ENCODE data around the gene LIPF.
"Not testable (repeated sequence)": the region's sequence is repeated elsewhere in the genome, so short reads cannot be mapped to it uniquely, and the experiment has no call there.

The LIPF gene

DNA sequence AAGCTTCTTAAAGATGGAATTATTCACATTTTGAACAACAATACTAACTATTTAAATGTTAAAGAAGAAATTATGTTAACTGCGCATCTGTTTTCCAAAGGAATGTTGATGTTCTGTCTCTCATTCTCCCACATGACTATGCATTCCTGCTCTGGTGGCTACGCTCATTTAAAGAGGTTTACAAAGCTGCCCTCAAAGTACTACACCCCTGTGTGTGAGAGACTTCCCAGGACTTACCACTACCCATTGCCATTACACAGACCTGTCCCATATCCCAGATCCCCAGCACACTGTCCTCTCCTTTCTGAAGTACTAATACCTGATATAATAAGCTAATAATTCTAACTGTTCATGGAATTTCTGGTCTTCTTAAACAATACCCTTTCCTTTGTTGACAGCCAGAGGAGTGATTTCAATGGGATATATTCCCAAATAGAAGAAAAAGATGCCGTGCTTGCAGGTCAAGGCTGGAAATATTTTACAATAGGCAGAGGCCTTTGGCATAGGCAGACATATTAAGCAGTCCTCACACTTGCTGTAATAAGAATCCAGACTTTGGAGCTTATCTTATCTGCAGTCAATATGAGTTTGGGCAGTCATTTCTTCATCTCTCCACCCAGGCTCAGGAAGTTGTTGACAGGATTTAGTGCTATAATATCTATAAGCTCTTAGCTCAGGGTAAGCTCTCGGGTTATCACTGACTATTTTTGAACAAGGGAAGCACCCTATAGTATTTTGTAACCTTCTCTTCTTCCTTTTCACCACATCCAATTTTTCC is 12.2 kb downstream of the LIPF start:
- no peak for DNase-seq

DNA sequence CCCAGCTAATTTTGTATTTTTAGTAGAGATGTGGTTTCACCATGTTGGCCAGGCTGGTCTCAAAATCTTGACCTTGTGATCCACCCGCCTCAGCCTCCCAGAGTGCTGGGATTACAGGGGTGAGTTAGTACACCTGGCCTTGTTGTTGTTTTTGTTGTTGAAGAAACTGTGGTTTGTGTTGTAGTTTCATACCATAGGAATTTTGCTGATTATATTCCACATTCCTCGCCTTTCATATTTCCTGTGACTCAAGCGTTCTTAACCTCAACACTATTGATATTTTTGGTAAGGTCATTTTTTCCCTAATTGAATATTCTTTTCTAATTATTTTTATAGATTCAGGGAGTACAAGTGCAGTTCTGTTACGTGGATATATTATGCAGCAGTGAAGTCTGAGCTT is 16.7 kb downstream of the LIPF start:
- no peak for DNase-seq

DNA sequence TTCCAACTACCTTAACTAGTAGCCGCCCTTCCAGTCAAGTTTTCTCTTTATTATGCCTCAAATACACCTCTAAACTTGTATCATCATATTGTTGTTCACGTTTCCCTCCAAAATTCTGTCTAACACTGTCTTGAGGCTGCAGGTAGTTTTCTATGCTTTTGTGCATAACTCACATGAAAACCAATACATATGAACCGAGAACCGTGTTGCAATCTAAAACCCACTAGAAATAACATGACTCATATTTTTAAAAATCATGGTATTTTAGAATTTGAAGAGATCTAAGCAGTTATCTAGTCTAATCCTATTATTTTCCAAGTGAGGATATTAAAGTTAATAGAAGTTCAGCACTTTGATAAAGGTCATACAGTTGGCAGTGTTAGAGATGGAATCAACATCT is 18.2 kb downstream of the LIPF start:
- DNase-seq, result no peak

DNA sequence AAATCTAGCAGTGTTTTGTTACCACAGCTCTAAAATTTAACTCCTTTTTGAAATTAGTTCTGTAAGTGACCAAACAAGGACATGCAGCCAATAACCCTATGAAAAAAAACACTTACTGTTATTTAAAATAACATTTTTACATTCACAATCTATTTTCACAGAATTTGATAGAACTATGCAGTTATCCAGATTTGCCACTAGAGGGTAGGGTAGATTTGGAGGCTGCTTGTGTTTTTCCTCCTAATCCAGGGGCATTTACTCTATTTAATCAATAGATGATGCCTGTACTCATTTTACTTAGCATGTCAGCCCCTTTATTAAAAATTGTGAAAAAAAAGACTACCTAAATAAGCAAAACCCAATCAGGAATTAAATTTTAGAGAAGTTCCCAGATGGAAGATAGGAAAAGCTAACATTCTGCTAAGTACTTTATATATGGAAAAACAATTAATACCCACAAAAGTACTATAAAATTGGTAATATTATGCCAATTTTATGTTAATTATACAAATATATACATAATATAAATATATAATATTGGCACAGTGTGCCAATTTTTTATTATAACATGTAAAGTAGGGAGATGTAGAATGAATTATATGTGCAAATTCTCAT is 23.7 kb downstream of the LIPF start:
- no peak for DNase-seq

DNA sequence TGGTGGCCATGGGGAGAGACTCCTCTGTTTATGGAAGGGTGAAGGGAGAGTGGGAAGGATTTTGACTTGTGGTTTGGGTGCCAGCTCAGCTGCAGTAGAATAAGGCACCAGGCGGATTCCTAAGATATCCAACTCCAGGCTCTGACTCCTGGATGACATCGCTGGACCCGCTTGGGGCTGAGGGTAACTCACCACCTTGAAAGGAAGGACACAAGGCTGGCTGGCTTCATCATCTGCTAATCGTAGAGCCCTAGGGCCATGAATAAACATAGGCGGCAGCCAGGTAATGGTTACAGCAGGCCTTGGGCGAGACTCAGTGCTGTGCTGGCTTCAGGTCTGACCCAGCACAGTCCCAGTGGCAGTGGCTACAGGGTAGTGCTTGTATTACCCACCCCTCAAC is 25.1 kb downstream of the LIPF start:
- no peak for DNase-seq

DNA sequence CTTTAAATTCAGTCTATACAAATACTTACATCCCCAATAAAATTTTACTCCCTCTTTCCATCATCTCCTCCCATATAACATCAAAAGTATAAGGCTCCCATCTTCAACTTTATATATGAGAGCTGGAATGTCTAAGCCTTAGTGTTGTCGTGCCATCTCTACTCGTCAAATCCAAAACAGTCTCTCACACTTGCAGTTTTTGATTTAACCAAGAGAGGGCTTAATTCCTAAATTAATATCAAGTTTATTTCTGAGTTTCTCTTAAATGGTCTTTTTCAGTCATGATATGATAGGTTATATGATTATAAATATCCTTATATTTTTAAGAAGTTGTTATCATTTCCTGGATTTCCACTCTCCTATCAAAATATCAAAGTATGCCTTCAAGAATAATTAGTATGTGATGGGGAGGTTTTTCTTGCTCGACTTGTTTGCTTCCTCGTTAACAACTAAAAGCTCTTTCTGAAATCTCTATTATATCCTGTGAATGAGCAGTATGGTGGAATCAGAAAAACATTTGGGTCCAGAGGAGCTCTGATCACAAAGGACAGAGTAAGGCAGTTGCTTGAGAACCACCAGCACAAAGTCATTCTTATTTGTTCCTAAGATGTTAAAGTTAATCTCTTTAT is 29.3 kb downstream of the LIPF start:
- no peak for DNase-seq

DNA sequence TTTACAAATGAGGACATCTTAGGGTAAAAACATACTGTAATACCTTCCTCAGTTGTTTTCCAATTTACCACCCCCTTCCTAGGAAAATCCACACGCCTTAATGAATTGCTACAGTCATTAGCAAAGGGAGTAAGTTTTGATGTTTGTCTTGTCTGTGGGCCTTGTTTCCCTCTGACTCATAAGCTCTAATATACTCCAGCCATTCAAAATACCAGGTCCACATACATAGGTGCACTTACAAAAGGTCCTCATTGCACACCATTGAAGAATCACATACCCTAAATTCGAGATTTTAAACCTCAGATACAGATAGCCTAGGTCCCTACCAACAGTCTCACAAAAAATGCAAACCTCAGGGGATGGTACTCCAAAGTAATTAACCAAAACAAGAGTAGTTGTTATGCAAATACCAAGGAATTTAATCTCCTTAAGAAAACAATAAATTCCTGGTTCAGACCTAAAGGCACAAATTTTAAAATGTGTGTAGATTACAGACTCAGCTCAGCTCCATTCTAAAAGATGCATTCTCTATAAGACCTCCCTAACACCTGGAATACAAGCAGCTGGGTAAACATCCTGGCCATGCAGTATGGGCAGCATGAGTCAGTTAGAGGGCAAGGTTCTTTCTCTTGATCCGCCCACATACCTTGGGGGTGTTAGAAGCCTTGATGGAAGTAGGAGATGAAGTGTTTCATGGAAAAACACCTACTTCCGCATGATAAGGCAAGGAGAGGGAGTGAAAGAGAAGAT is 38.8 kb downstream of the LIPF start:
- no peak for DNase-seq

DNA sequence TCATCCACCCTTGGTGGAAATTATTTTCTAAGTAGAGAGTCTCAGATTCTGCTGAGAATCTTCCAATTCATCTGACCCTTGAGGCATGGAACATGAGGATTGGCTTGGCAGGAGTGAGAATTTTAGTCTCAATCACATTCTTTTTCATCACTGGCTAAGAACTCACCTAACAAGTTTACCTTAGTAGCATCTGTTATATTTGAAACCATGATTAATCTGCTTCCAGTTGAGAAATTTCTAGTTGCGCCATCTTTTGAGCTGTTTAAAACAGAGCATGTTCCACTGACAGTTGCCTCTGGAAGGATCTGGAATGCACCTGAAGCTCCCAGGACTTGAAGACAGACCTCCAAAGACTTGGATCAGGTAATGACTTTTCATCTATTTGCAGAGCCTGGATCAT is 41.7 kb downstream of the LIPF start, which contains the start of gene LIPK:
Gene LIPK (plus strand): TSS at position 292 of the 400 bp plus-strand sequence. CDS start 18,295 bp downstream, outside the sequence.
- no peak for DNase-seq

DNA sequence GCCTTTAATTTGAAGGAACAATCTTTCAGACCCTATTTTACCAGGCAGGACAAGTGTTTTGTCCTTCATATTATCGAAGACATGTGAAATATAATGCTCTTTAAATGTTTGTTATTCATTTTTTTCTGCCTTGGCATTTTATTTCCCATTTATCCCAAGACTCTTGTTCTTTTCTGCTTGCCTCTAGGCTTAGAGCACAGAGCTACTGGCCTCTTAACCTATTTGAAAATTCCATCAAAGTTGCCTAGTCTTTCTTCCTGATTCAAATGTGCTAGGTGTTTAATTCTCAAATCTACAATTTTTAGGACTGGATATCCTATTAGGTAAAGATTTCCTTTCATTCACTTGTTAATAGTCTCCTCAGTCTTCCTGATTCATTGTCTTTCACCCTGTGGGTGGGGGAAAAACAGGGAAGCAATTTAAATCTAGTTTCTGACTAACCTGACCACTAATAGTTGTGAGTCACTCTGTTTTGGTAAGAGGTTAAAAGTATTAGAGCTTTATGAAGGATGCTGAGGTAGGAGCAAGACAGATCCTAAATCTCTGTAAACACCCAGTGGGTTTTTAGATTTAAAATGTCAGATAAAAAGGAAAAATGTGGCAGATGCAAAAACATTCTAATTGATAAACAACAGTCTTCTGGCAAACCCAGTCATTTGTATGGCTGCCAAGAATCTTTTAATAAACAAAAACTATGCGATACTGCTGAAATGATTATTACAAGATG is 43.4 kb downstream of the LIPF start:
- DNase-seq, result no peak

DNA sequence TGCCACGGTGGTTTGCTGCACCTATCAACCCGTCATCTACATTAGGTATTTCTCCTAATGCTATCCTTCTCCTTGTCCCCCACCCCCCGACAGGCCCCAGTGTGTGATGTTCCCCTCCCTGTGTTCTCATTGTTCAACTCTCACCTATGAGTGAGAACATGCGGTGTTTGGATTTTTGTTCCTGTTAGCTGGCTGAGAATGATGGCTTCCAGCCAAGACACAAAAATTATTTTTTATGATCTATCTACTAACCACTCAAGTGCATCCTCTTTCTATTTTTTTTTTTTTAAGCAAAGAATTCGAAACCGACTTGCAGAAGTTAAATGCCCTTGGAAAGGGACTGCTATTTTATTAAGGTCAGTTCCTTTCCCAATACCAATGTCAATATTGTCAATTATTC is 45.1 kb downstream of the LIPF start:
- DNase-seq, result not testable (repeated sequence)

DNA sequence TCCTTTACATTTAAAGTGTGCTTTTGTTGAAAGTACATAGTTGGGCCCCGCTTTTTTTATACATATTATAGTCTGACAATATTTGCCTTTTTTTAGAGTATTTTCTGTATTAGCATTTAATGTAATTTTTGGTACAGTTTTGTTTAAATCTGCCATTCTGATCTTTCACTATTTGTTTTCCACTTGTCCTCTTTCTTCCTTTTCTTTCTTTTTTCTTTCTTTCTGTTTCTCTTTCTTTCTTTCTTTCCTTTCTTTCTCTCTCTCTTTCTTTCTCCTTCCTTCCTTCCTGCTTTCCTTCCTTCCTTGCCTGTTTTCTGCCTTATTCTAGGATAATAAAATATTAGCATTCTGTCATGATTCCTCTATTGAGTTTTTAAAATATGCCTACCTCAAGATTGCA is 51.3 kb downstream of the LIPF start:
- DNase-seq, result no peak

DNA sequence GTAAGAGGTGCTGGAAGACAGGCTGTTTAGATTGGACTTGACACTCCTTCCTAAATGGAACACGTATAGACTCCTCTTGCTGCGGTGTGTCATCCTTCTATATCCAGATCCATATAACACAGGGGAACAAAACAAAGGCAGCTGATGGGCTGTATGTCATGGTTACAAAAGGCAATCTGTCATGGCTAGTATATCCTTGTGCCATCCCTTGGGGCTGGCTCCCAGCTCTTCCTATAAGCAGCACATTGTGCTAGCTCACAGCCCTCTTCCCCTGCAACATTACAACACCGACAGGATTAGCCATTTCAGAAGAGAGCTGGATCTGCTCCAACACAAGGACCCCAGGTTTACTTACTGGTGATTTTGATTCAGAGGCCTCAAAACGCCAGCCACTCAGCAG is 57.1 kb downstream of the LIPF start:
- no peak for DNase-seq

DNA sequence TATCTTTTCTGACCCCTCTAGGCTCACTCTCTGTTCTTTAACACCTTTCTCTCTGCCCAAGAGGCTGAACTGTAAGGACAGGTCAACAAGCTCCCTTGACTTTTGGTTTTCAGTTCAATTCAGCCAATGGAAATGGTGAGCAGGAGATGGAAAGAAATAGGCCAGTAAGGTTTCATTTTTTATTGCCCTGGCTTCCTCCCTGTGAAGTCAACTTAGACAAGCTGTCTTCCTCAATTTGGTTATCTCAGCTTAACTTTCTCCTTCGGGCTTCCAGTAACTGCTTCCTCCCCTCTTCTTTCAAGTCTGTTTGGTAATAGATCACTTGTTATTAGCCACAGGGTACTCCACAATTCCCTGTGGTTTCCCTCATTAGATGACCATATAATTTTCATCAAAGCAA is 61.6 kb downstream of the LIPF start:
- no peak for DNase-seq

DNA sequence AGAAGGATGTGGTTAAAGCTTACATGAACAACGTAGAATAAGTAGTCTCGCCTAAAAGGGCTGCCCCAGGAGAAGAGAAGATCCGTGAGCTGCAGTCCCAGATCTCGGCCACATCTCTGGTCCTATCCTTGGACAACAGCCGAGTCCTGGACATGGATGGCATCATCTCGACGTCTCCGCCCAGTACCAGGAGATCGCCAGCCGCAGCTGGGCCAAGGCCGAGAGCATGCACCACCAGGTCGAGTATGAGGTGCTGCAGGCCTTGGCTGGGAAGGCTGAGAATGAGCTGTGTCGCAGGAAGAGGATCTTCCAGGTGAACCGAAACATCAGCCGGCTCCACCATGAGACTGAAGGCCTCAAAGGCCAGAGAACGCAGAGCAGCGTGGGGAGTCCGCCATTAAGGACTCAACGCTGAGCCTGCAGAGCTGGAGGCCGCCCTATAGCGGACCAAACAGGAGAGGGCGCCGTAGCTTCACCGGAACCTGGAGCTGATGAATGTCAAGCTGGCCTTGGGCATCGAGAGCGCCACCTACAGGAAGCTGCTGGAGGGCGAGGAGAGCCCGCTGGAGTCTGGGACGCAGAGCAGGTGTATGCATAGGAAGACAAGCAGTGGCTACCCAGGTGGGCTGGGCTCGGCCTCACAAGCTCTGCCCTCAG is 64.0 kb downstream of the LIPF start:
- DNase-seq, result no peak
